MV-4-11 (cell line): ENCODE measurements around the gene TMEM244.
"Not testable (repeated sequence)": the region's sequence is repeated elsewhere in the genome, so short reads cannot be mapped to it uniquely, and the experiment has no call there.

Experiments used
- DNase-seq: peaks from one replicate; lab custom pipeline; 2025; lab: John Stamatoyannopoulos, UW

The TMEM244 gene

DNA sequence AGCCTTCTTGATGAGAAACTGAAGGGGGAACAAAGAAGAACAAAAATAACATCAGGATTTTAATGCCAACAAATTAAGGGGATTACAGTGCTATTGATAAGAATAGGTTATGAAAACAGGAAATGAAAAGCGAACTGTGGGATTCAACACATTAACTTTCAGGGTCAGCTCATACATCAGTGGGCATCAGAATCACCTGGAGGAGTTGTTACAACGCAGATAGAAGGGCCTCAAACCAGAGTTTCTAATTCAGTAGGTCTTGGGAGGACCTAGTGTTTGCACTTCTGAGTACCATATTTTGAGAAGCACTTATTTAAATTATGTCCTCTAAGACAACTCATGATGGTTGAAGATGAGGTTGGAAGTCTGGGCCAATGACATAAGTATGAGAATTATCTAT is 5.6 kb upstream of the TMEM244 start:
- DNase-seq = no peak

GRCh38 chr6:129866256-129866655 is 5.1 kb upstream of the TMEM244 start:
- DNase-seq = no peak

GRCh38 chr6:129865013-129865412 is 3.9 kb upstream of the TMEM244 start:
- no peak for DNase-seq

- DNase-seq = no peak
These were observed 2.5 kb upstream of the TMEM244 start for GRCh38 chr6:129863664-129864063.

DNA sequence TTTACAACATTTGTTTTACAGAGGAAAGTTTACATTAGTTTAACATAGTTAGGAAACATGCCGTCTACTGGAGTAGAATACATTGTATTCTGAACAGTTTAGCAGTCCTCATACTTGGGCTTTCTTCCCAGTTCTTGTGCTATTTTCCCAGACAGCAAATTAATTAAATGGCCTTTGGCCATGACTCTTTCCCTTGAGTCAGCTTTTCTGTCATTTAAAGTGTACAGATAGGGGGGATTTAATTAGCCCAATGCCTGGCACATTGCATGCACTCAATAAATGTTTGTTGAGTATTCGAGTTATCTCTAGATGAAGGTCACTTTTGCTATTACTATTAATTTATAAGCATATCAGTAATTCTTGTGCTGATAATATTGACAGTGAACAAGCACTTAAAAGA is 1.6 kb downstream of the TMEM244 start:
- no peak for DNase-seq

GRCh38 chr6:129857838-129858237 is 3.3 kb downstream of the TMEM244 start:
- DNase-seq = no peak

DNA sequence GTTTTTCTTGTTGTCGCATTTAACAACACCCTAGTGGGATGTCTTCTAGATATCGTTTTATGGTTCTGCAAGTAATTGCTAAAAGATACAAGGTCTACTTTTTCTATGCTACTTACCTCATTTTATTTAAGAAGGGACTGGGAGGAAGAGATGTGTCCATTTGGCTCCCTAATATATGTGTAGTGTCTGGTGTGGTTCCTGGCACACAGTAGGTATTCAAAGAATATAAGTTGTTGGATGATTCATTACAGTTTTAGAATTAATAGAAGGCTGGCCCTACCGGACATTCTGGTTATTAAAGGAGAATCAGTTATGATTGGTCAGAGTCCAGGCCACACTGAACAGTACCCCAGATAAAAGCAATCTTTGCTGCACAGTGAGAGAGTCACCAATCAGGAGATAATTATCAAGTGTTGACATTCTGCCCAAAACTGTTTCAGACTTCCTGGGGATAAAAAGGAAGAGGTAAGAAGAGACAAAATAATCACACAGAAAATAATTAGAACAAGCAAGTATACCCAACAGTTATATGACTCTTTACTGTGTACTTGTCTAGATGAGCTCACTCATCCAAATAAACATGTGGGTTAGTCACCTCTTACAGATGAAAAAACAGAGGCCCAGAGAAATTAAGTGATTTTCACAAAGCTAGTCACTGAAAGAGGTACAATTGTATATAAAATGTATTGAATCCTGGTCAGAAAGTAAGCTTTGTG is 7.0 kb downstream of the TMEM244 start:
- DNase-seq = no peak

GRCh38 chr6:129852257-129852858 is 8.8 kb downstream of the TMEM244 start:
- no peak for DNase-seq

DNA sequence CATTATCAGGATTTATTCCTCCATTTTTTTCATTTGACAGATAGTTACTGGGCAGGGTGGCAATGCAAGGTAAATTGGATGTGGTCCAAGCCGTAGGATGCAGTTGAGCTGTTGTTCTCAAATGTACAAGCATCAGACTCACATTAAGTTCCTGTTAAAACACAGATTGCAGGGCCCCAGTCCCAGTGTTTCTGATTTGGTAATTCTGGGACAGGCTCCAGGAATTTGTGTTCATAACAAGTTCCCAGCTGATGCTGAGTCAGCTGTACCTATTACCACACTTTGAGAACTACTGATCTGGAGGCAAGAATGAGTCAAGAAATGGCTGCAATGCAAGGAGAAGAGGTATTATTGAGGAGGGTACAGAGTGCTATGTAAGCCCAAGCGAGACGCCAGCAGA is 11.7 kb downstream of the TMEM244 start:
- no peak for DNase-seq

DNA sequence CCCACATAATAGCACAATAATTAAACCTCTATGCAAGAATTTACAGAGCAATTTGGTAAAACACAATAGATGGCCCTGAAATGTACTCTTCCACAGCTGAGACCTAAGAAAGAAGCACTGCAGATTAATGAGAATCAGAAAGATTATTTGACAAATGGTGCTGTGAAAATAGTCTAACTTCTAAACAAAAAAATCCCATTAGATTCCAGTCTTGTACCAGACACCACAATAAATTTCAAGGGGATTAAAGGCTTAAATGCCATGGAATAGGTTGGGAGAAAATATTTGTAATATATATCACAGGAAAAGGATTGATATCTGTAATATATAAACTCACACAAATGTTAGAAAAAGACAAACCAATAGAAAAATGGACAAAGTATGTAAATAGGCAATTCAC is 14.4 kb downstream of the TMEM244 start:
- no peak for DNase-seq

- DNase-seq = no peak
These were observed 15.4 kb downstream of the TMEM244 start for GRCh38 chr6:129845696-129846095.

DNA sequence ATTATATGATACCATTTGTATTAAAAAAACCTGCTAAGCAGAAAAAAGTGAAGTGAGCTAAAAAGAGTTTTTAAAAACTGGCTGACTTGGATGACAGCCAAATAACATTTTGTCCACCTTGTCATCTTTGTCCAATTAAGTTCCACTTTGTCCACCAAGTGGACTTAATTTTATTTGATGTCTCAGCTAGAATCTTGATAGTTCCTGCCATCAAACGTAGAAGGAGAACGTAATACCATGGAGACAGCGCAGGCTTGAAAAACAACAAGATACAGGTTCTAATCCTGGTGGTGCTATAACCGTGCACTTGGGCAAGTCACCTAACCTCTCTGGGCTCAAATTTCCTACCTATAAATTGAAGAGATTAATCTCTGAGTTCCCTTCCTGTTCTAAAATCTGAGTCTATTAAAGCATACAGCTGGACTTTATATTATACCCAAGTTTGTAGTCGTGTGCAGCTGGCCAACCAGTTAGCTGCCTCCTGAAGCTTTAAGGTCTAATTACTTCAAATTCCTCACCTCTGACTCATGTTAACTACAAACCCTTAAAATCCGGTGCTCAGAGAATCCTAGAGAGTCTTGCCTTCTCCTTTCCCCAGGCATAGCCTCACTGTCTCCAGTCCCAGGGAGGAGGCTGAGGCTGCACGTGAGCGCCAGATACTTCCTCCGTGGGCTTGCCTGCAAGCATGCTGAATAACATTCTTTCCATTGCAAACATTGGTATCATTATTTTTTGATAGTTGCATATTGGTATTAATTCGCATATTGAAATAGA is 16.8 kb downstream of the TMEM244 start:
- DNase-seq = no peak

DNA sequence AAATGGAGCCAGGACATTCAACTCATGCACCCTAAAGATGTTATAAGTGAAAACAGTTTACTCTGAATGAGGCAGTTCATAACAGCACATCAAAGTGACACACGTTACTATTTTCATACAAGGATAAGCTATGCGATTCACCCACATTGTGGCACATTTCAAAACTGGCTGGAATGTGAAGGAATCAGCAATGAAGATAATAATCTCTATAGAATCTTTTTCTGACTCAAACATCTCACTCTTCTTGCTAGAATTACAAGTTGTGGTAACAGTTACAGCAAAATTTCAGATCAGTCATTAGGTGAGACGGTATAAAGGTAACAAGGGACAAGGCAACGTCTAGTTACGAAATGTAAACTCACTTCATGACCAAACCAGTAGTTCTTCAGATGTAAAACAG is 17.5 kb downstream of the TMEM244 start:
- no peak for DNase-seq

- DNase-seq = no peak
These were observed 18.2 kb downstream of the TMEM244 start for GRCh38 chr6:129842881-129843409.

DNA sequence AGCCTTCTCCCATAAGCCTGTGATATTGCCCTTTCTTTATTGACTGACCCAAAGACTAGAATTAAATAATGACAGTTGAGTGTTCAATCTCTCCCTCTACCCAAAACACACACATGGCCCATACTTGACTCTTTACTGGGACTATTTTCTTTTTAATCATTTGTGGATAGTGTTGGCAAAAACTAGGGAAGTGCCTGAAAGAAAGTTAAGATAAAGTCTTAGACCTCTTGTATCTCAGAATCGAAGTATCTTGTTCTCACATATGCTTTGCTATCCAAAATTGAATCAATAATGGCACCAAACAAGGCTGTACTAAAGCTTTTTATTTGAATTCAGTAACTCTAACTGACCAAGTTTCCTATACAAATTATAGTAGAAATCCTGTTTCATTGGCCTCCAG is 19.0 kb downstream of the TMEM244 start:
- DNase-seq = no peak

DNA sequence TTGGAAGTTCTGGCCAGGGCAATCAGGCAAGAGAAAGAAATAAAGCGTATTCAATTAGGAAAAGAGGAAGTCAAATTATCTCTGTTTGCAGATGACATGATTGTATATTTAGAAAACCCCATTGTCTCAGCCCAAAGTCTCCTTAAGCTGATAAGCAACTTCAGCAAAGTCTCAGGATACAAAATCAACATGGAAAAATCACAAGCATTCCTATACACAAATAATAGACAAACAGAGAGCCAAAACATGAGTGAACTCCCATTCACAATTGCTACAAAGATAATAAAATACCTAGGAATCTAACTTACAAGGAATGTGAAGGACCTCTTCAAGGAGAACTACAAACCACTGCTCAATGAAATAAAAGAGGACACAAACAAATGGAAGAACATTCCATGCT is 21.6 kb downstream of the TMEM244 start:
- not testable (repeated sequence) for DNase-seq

DNA sequence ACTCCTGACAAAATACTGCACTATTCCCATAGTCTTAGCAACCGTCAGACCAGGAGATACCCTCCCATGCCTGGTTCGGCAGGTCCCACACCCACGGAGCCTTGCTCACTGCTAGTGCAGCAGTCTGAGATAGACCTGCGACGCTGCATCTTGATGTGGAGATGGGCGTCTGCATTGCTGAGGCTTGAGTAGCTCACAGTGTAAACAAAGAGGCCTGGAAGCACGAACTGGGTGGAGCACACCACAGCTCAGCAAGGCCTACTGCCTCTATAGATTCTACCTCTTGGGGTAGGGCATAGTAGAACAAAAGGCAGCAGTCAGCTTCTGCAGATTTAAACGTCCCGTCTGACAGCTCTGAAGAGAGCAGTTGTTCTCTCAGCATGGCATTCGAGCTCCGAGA is 25.4 kb downstream of the TMEM244 start:
- DNase-seq = no peak

DNA sequence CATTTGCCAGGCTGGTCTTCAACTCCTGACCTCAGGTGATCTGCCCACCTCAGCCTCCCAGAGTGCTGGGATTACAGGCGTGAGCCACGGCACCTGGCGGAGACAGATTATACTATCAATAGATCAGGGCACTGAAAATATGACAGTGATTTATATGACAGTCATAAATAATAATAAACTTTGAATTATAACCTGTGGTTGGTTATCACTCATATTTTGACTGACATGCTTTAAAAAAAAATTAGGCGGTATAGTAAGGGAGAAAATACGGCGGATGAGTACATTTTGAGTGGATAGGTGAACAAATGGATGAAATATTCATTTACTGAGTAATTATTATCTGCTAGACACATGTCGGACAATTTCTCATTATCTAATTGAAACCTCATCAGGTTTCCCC is 28.8 kb downstream of the TMEM244 start:
- DNase-seq = no peak

GRCh38 chr6:129828229-129828628 is 32.9 kb downstream of the TMEM244 start:
- DNase-seq = no peak

DNA sequence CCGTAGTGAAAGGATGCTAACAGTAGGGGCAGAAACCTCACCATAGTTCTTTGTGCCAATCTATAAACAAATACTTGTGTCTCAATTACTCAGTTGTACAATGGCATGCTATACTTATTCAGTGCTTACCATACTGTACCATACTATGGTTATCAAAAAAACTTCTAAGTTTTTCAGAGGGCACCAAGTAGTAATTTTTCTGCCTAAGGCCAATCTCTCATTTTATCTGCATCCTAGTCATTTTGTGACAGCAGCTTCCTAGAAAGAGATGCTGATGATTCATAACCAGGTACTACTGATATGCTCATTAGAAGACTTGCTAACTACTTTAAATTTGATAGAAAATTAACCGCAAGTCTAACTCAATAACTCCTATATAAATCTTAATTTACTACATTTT is 42.9 kb downstream of the TMEM244 start:
- no peak for DNase-seq

DNA sequence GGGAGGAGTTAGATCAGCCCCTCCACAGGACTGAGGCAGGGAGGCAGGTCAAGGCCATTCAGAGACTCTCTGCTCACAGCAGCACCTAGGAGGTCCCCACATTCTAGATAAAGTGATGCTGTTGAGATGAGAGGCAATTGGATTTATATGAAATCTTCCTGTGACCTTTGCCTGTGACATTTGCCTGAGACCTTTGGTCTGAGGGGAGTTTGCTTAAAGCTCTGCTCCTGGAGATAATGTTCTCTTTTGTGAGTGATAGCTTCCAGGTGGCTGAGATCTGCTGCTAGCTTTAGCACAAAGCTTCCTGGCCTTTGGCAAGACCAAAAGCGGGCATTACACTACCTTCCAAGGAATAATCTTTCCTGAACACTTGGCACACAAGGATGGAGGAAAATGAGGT is 43.3 kb downstream of the TMEM244 start:
- no peak for DNase-seq

DNA sequence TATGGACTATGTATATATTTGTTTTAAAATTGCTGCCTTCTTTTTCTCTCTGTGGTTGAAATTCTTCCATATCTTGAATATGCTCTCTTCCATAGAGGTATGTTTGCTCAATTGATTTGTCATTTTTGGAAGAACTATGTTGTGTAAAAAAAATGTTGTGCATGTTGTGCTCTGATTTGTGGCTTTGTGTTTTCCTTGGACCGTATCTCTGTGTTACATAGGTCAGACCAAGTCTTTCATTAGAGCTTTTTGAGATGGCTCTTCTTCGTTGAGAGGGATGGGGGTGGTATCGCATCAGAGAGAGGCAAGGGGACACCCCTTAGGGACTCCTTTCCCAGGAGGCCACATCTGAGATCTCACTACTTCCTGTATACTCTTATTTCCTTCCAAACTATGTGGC is 43.8 kb downstream of the TMEM244 start:
- DNase-seq = no peak

DNA sequence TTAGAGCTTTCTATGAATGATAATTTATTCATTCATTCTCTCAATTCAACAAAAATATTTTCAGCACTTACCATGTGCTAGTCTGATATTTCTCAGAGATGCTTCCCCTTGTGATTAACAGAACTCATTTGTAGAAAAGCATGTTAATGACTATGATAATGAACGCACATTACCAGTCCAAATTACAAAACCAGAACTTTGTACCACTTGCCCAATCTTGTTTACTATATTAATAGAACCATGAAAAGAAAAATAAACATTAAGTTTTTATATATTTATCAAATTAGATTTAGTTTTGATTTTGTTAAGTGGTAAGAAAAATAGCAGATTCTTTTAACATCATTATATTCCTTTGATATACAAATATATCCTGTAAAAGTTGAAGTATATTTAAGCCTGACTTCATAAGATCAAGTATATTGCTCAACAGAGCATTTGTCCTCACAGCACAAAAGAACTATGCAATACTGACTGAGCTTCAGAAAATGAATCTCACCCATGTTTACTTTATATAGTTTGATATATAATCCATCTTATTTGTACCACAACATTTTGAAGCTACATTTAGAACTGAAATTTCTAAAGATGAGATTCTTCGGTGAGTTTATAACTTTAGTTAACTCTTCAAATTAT is 48.9 kb downstream of the TMEM244 start:
- DNase-seq = no peak
